HFFc6 (cell line): Measurements from ENCODE around the gene COQ5. TPM values are rescaled to one million over a fixed set of nuclear protein-coding genes. Genes with fewer than 3 reads are reported as not detected.
"Not testable (repeated sequence)": the region's sequence is repeated elsewhere in the genome, so short reads cannot be mapped to it uniquely, and the experiment has no call there.

Source experiments
- DNase-seq: peaks from one replicate; pipeline ENCODE4 v3.0.0-alpha.2; 2018
- H3K27ac Mint-ChIP-seq: 2 replicates; pipeline ENCODE4 v1.8.0; 2020; ENCODE audit warnings: mild to moderate bottlenecking, mixed read lengths
- H3K27me3 Mint-ChIP-seq: 2 replicates; pipeline ENCODE4 v1.8.0; 2021; ENCODE audit warnings: mild to moderate bottlenecking, moderate library complexity, mixed read lengths; ENCODE audit not compliant: insufficient read depth
- H3K36me3 Mint-ChIP-seq: 2 replicates; pipeline ENCODE4 v1.8.0; 2021; ENCODE audit warnings: low read depth, mixed read lengths
- H3K4me1 Mint-ChIP-seq: 2 replicates; pipeline ENCODE4 v1.8.0; 2020; ENCODE audit warnings: low read depth, mixed read lengths
- H3K4me3 Mint-ChIP-seq: 2 replicates; pipeline ENCODE4 v1.8.0; 2020; ENCODE audit warnings: mild to moderate bottlenecking, moderate library complexity, mixed read lengths
- H3K9me3 Mint-ChIP-seq: 2 replicates; pipeline ENCODE4 v1.8.0; 2020; ENCODE audit warnings: mild to moderate bottlenecking, mixed read lengths
- total RNA-seq, 6 experiments: library from RNA; stranded (reverse); fragmentation: NEBNext Ultra II Directional; extraction: Animal tissue kit (Norgen Biotek cat#: 25700); gene quantifications; 2 replicates in 1 of 6; 3 replicates in 5 of 6; pipeline ENCODE4 v1.2.3, GENCODE V29; 2021
- TF ChIP-seq, protein P1 (sequence below): fragments of 200-600 bp; sonication (generic); IDR thresholded peaks from 2 replicates; pipeline ENCODE4 v1.5.0; 2021; ENCODE audit warnings: antibody characterized with exemption, mild to moderate bottlenecking

Gene COQ5
- total RNA-seq, 6 experiments from 2014 or later = 26.0 to 30.7 (median 27.4) TPM

DNA sequence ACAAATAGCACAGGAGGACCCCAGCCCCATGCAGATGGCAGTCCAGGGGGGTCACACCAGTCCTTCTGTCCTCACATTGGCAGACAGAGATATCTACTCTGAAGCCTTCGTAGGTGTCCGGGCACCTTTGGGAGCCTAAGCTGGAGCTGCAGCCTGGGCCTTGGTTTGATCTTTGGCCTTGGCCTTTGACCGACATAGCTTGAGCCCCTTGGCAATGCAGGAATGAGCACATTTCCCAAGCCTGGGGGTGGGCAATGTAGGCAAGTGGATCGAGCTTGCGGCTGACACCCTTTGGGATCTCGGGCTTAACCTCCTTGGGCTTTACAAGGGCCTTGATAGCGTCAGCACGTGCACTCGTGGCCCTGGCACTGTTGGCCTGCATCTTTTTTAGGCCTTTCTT is 6.4 kb downstream of the COQ5 start:
- Mint-ChIP-seq H3K27me3 (no peaks in the 10 kb centered on the region; the same call in 1 of the 2 replicates), H3K4me3 (no peak overlapping the region), H3K9me3 (no peaks in the 10 kb centered on the region), H3K4me1 (peaks cover 8% of the 10 kb centered on the region), H3K27ac (no peak overlapping the region), H3K36me3 (peaks cover 5% of the 10 kb centered on the region; the same call in 1 of the 2 replicates)
- DNase-seq = no peak
- TF ChIP-seq, protein P1, sequence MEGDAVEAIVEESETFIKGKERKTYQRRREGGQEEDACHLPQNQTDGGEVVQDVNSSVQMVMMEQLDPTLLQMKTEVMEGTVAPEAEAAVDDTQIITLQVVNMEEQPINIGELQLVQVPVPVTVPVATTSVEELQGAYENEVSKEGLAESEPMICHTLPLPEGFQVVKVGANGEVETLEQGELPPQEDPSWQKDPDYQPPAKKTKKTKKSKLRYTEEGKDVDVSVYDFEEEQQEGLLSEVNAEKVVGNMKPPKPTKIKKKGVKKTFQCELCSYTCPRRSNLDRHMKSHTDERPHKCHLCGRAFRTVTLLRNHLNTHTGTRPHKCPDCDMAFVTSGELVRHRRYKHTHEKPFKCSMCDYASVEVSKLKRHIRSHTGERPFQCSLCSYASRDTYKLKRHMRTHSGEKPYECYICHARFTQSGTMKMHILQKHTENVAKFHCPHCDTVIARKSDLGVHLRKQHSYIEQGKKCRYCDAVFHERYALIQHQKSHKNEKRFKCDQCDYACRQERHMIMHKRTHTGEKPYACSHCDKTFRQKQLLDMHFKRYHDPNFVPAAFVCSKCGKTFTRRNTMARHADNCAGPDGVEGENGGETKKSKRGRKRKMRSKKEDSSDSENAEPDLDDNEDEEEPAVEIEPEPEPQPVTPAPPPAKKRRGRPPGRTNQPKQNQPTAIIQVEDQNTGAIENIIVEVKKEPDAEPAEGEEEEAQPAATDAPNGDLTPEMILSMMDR = no peak

DNA sequence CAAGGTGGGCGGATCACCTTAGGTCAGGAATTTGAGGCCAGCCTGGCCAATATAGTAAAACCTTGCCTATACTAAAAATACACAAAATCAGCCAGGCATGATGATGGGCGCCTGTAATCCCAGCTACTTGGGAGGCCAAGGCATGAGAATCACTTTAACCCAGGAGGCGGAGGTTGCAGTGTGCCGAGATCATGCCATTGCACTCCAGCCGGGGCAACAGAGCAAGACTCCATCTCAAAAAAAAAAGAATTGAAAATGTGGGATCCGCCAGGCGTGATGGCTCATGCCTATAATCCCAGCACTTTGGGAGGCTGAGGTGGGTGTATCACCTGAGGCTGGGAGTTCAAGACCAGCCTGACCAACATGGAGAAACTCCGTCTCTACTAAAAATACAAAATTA is 9.6 kb downstream of the COQ5 start:
- not testable (repeated sequence) for DNase-seq, H3K4me1 Mint-ChIP-seq, H3K4me3 Mint-ChIP-seq, H3K36me3 Mint-ChIP-seq, H3K27me3 Mint-ChIP-seq, H3K9me3 Mint-ChIP-seq, H3K27ac Mint-ChIP-seq

DNA sequence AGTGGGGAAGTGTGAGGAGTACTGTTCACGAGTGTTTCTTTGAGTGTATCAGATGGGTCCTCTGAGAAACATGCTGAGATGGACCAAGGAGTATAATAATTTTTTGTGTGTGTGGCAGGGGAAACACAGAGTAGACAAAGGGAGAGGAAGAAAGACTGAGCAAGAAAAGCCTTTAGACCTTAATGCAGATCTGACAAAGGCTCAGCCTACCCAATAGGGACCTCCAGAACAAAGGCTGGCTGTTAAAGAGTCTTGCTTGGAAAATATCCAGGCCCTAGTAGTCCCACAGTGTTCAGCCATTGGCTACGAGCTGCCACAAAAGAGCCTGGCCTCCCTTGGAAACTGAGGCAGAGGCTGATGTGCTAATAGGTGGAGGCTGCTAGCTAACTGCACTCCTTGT is 13.5 kb downstream of the COQ5 start:
- no peak overlapping the region for H3K4me3 Mint-ChIP-seq
- DNase-seq = no peak
- no peaks in the 10 kb centered on the region for H3K4me1 Mint-ChIP-seq
- TF ChIP-seq, protein P1 = no peak
- H3K36me3 Mint-ChIP-seq = peaks cover 8% of the 10 kb centered on the region; the same call in 1 of the 2 replicates
- H3K27me3 Mint-ChIP-seq = peaks cover 1% of the 10 kb centered on the region; the same call in 1 of the 2 replicates
- no peaks in the 10 kb centered on the region for H3K9me3 Mint-ChIP-seq
- no peak overlapping the region for H3K27ac Mint-ChIP-seq

DNA sequence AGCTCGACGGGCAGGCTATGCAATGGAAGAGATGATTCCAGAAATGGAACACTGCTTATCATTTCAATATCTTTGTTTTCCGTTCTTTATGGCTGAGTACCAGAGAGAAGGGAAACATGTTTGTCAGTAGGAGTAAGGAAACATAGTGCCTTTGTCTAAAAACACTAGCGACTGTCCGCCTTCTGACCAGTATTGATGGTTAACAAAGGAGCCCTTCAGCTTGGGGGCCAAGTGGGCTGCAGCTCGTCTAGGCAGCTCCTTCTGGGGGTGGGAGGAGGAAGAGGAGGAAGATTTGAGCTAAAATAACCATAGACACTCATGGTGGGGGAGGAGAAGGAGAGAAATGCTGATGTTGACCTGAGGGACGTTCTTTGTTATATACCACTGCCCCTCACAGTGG is 15.0 kb downstream of the COQ5 start:
- H3K36me3 Mint-ChIP-seq = peaks cover 16% of the 10 kb centered on the region
- no peak overlapping the region for H3K4me3 Mint-ChIP-seq
- H3K27ac Mint-ChIP-seq = no peak overlapping the region
- H3K27me3 Mint-ChIP-seq = peaks cover 1% of the 10 kb centered on the region; the same call in 1 of the 2 replicates
- H3K4me1 Mint-ChIP-seq = no peaks in the 10 kb centered on the region
- no peak for DNase-seq
- H3K9me3 Mint-ChIP-seq = no peaks in the 10 kb centered on the region
- TF ChIP-seq, protein P1 = no peak

- no peaks in the 10 kb centered on the region for H3K4me1 Mint-ChIP-seq
- TF ChIP-seq, protein P1 = no peak
- peaks cover 17% of the 10 kb centered on the region for H3K36me3 Mint-ChIP-seq
- no peaks in the 10 kb centered on the region for H3K9me3 Mint-ChIP-seq
- DNase-seq = no peak
- no peaks in the 10 kb centered on the region for H3K27me3 Mint-ChIP-seq
- no peak overlapping the region for H3K4me3 Mint-ChIP-seq
- no peak overlapping the region for H3K27ac Mint-ChIP-seq
These were observed 20.4 kb downstream of the COQ5 start for GRCh38 chr12:120508537-120508936.

DNA sequence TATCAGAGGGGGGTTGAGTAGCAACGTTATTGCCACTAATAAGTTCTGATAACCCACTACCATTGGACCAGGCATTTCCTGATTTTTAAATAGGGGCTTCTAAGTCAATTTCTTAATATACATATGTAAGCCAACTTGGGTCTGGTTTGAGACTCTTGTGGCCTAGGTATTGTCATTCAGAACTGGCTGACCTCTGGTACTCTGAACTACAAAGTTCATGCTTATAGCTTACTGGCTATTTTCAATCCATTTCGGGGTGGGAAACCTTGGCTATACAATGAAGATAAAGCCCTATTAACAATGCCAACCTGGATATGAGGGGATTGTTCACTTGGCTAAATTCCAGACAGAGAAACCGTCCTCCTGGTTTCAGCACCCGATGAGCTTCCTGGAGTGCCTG is 24.4 kb downstream of the COQ5 start:
- TF ChIP-seq, protein P1 = no peak
- Mint-ChIP-seq H3K4me3 (no peak overlapping the region), H3K27ac (no peak overlapping the region), H3K36me3 (peaks cover 20% of the 10 kb centered on the region), H3K9me3 (no peaks in the 10 kb centered on the region), H3K27me3 (0 out of 2 replicates have a peak, but pooled peaks cover 2% of the 10 kb centered on the region), H3K4me1 (peaks cover 7% of the 10 kb centered on the region)
- no peak for DNase-seq
